NCI-H2029 treated with DMSO at 0.1 percent for 48 hours (cell line): ENCODE measurements around the gene ADCY5.

Experiments
- DNase-seq: peaks from one replicate; lab custom pipeline; 2025; lab: John Stamatoyannopoulos, UW

ADCY5 gene

DNA sequence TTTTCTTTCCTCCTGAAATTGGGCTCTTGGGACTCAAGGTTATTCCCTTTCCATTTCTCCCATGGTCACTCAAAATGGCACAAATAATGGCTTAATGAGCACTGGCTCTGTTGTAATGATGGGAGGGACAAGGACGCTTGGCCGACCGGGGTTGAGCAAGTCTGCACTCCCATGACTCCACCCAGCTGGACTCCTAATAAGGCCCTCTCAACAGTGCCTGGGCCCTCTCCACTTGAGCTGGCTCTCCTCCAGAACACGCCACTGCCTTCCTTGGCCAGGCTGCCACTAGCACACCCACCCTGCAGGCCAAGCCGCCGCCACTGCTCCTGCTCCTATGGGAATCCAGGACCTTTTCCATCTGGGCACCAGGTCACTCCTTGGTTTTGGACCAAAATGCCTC, 42.3 kb downstream of the ADCY5 start:
- DNase-seq = peak; percentile 87

DNA sequence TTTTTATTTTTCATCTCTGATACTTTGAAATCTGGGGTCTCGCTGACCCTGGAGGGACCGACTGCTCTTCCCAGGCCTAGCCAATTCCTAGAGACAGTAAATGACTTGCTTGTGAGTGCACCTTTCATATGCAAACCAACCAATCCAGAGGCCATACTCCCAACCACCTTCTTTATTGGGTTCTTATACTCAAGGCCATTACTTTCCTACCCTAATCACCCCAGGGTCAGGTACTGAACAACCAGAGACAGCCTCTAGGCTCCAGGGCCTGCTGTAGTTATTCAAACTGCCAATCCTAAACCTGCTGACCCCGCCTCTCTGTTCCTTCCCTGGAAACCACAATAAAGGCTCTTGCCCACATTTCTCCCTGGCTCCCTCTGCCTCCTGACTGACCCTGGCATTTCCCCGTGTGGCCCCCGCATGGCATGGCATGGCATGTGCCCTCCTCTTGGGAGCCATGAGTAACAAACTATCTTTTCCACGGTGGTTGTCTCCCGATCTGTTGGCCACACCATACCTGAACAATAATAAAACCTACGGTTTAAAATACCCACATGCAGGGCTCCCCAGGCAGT, 42.9 kb downstream of the ADCY5 start:
- DNase-seq = no peak

DNA sequence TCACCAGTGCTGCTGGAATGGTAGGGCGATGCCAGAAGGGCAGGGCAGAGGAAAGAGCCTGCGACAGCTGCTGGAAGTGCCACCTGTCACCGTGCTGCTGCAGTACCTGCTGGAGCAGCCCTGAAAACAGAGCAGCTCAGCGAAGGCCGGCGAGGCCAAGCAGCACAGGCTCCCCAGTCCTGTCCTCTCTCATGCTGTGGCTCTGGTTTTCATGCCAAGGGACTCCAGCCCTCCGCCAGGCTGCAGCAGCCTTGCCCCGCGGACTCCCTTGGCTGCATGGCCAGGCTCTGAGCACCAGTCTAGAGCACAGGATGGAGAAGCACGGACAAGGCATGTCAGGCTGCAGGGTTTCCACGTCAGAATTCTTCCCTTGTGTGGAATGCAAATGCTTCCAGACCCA, 43.9 kb downstream of the ADCY5 start:
- no peak for DNase-seq

DNA sequence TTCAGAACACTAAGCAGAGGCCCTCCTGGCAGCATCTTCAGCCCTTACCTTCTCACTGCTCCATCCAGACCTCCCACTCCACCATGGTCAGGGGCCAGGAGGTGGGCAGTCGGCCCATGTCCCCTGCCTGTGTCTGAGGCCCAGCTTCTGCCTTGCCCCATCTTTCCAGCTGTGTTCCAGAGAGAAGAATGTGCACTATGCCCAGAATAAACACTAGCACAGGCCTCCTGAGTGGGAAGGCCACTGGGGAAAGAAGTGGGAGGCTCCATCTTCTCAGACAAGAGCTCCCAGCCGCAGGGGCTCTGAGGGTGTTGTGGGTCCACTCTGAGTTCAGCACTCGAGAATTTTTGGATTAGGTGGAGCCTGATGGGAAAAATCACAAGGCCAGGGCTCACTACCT, 44.5 kb downstream of the ADCY5 start:
- DNase-seq = no peak

DNA sequence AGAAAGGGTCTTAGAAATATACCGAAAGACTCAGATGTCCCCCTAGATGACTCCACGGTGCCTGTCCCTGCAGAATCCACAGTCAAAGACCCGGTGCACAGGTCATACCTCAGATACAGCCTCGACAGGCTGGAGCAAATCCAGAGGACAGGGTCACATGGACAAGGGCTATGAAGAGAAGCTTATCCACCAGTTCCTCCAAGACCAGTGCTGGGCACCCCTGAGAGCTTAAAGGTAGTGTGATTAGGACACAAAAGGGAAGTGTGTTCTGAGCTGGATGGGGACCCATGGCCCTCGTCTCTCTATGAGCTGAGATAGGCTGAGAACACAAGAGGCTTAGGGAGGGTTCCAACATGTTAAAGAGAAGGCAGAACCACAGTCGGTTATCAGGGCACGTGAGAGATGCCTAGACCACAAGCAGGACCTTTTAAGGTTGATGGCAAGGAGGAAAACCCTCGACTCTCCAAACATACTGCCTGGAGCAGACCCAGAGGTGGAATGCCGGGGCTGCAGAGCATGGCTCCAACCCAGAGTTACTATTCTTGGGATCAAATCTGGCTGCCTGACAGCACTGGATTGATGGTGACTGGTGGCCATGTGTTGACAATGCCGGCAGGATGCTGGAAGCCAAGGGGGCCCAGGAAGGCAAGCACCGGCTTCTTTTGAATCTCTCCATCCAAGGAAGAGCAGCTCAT, 46.9 kb downstream of the ADCY5 start:
- DNase-seq = no peak

DNA sequence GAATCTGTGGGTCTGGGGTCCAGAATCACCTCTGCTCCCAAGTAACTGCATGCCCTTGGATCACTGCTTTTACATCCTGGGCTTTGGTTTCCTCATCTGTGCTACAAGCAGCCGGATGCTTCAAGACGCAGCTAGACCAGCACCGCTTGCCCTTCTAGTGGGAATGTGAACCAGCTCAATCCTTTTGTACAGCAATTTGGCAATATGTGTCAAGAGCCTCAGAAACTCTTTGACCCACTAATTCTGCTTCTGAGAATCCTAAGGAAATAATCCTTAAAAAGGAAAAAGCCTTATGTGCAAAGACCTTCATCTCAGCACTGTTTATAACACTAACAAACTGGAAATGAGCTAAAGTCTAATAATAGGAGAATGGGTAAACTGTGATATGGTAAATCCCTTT, 48.7 kb downstream of the ADCY5 start:
- DNase-seq = no peak

DNA sequence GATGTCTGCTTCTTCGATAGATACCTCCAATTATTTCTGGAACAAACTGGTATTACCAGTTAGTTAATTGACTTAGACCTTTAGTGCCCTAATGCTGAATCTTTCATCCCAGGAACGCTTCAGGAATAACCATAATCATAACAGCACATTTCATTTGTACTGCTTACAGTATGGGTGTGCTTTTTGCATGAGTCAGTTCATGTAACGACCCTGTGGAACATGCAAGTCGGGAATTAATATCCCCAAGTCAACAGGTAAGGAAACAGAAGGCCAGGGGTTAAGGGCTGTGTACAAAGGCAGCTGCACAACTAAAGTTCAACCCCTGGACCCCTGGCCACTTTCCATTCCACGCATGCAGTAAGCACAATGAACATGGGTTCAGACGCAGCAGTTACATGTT, 49.2 kb downstream of the ADCY5 start:
- DNase-seq = no peak

DNA sequence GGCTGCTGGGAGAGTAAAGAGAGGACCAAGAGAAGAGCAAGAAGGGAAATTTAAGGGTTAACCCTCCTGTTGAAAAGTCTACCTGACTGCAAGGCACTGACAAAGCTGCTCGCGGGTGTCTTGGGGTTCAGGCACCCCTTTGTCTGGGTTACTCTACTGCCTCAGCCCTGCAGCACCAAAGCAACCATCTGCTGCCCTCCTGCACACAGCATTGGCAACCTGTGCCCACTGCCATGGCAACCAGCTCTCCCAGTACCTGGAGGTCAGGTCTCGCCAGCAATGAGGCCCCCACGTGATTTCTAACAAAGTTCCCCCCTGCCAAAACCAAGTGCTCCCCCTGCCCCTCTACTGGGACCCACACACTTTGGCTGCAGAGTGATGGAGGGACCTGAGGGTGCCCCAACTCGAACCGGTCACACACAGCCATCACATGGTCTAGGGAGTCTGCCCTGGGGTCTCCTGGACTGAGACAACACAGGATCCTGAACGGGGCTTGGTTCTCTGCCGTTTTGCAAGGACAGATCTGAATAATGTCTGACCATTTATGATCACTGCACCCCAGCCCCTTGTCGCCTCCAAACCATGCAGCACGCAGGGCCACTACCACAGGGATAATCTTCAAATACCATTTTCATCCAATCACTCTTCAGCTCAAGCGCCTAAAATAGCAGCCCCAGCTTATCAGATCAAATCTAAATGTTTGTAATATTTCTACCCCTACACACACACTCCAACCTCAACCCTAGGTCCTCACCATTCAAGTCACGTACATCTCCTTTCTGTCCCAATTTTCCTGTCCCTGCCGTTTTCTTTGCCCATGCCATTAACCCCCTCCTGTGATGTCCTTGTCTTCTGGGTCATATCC, 50.7 kb downstream of the ADCY5 start:
- DNase-seq = no peak

DNA sequence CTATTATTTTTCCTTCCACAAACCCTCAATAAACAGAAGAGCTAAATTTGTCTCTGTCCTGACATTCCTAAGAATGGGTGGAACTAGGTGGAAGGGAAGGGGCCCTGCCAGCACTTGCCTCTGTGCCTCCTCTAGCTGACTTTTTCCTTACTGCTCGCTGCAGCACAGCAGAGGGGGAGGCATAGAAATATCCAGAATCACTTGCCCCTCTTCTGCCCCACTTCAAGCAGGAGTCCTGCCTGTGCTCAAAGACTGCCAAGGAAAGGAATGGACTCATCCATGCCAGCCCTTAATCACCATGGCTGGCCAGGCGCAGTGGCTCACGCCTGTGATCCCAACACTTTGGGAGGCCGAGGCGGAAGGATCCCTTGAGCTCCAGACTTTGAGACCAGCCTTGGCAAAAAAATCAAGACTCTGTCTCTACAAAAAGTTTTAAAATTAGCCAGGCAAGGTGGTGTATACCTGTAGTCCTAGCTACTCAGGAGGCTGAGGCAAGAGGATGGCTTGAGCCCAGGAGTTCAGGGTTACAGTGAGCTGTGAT, 51.8 kb downstream of the ADCY5 start:
- no peak for DNase-seq

DNA sequence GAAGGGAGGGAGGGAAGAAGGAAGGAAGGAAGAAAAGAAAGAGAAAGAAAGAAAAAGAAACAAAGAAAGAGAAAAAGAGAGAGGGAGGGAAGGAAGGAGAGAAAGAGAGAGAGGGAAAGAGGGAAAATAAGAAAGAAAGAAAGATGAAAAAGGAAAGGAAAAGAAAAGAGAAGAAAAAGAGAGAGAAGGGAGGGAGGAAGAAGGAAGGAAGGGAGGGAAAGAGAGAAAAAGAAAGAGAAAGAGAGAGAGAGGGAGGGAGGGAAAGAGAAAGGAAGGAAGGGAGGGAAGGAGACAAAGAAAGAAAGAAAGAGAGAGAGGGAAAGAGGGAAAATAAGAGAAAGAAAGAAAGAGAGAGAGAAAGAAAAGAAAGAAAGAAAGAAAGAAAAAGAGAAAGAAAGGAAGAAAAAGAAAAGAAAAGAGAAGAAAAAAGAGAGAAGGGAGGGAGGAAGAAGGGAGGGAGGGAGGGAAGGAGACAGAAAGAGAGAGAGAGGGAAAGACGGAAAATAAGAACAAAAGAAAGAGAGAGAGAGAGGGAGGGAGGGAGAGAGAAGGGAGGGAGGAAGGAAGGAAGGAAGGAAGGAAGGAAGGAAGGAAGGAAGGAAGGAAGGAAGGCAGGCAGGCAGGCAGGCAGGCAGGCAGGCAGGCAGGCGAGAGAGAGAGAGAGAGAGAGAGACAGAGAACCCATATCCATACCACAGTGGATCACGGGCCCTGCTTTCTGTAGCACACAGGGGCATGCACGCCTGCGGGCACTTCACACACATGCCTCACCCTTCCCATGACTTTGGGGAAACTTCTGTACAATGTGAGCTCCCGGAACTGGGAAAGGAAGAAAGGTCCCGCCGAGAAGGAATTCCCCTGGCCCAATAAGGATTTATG, 52.5 kb downstream of the ADCY5 start:
- DNase-seq = no peak

DNA sequence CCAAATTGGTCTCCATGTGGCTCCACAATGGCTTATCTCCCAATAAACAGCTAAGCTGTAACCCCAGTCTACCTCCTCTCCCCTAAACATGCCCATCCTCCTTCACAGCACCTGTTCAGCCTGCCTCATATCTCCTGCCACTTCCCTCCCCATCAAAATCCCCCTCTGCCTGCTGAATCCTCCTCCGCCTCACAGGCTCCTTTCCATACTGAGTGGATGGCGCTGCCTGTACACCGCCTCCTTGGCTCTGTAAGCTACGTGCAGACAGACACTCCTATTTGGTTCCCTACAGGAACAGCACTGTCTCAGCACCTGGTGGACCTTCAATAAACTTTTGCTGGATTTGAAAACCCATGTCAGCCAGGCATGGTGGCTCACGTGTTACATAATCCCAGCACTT, 53.7 kb downstream of the ADCY5 start:
- DNase-seq = no peak

DNA sequence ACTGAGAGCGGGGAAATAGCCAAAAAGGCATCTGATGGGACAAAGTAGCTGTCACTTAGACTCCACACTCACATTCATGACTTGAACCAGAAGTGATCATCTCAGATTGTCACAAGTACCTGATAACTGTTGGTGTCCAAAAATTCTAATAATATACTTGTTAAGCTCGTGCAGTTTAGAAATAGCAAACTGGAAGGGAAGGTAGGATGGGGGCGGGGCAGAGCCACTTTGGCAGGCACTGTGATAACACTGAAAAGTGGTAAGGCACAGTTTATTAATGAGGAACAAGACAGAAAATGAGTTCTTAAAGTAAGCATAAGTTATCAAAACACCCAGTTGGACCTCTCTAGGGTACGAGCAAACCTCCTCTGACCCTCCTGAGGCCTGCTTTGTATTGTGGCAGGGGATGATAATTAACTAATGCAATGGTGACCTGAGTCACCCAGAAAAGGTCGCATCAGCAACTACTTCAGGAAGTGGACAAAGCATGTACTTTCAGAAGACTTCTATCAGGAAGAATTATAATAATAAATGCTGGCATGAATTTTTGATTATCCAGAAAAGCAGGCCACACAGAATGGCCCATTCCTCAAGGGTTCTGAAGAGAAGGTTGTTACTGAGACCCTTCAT, 54.4 kb downstream of the ADCY5 start:
- no peak for DNase-seq

DNA sequence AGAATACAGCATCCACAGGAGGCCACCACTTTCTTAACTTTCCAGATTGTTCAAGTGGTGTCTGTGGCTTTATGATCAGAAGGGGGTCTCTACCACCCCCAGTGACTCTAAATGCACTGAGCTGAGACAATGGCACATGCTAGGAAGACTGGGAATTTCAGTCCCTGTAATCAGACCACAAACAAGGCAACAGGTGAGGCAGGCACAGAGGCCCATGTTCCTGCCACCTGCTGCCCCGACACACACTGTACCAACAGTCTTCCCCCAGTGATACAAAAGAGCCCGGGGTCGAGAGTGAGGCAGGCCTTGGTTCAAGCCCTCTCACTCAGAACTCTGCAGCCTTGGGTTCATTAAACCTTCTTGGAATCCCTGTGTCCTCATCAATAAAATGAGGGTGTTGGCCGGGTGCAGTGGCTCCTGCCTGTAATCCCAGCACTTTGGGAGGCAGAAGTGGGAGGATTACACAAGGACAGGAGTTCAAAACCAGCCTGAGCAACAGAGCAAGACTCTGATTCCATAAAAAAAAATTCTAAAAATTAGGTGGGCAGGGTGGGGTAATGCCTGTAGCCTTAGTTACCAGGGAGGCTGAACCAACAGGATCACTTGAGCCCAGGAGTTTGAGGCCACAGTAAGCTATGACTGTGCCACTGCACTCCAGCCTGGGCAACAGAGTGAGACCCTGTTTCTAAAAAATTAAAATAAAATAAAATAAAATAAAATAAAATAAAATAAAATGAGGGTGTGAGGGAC, 55.8 kb downstream of the ADCY5 start:
- no peak for DNase-seq

DNA sequence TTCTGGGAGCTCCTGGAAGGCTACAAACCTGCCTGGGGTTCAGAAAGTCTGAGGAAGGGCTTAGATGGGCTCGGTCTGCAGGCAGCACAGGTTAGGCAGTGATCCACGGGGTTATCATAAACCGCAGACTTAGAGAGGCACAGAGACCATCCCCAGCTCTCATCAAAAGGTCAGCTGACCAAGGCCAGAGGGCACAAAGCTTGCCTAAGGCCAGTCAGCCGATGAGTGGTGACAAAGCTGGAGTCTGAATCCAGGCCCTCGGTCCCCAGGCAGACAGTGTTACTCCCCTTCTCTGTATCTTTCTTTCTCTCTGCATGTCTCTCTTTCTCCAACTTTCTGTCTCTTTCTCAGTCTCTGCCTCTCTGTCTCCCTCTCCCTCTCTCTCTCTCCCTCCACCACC, 56.5 kb downstream of the ADCY5 start:
- no peak for DNase-seq

DNA sequence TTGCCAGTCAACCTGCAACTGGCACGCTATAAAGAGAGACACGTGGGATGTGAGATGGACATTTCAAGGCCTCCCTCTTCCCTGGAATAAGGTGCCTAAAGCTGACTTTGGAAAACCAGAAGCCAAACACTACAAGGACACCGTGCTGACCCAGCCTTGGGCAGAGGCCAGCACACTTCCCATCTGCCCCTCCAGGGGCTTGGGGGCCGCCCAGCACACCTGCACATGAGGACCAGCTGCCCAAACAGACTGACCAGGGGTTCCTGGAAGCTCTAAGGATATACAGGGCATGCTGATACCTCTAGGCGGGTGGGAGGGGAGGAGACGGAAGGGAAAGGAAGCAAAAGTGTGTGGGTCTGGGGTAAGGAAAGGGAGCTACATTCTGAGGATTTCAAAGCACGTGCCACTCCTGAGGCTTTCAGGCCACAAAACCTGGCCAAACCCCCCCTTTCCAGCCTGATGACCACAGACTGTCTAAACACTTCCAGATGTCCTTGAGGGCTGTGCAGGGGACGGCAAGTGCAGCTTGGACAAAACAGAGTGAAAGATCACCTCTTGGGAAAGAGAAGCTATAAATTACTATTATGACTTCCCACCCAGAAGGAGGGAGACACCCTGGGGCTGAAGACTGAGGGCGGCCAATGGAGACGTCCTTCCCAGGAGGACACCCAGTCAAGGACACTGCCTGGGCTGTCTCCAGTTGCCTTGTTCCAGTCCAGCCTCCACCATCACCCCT, 57.9 kb downstream of the ADCY5 start:
- peak; percentile 64 for DNase-seq

DNA sequence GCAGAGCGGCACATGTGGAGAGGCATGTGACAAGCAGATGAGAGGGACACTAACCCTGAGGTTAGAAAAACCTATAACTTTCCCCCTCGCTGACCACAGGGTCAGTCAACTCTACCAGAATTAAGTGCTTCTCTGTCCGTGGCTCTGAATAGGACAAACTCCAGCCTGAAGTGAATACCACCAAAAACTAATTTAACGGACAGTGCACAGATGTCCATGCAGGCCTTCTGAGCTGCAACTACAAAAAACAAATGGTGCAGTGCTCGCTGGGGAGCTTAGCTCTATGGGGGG, 59.3 kb downstream of the ADCY5 start:
- no peak for DNase-seq

DNA sequence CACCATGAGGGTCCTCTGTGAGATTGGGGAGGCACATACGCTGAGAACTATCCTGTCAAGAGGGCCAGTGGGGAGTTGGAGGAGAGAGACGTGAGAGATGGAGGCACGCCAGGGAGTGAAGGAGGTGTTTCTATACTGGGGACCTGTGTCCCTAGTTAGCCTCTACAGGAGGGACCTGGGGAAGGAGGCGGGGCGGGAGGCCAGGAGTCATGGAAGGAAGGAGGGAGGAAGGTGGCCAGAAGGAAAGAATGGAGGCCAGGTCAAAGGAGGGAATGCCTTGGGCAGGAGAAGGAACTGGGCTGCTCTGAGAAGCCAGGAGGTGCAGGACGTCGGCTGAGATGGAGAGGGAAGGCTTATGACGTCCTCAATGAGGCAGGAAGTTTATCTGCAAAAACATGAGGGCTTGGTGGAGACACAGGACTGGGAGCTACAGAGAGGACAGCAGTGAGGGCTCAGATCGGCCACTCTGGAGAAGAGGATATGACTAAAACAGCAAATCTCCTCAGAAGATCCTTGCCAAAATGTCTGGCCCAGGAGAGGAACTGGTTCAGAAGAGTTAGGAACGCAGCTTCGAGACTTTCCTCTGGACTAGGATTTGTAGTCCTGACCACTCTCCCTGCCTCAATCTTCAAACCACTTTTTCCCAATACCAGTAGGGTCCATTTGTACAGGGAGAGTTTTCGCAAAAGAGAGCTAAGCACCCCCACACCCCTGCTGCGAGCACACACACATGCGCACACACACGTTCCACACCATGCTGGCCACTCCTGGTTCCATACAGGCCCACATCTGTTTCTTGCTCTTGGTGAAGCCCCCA, 59.9 kb downstream of the ADCY5 start:
- DNase-seq = no peak

DNA sequence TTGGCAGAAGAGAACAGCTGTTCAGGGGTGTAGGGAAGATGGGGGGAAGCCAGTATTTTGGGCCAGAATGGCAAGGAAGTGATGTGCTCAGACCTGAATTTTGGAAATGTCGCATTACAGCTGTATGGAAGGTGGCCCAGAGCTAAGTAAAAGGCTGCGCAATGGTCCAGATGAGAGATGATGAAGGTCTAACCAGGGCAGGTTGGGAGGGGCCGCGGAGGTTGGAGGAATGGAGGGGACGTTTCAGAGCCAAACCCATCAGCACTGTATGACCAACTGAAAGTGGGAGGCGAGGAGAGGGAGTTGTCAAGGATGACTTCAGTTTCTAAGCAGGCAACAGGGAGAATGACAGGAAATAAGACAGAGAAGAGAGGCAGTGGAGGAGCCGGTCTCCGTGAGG, 60.8 kb downstream of the ADCY5 start:
- no peak for DNase-seq

DNA sequence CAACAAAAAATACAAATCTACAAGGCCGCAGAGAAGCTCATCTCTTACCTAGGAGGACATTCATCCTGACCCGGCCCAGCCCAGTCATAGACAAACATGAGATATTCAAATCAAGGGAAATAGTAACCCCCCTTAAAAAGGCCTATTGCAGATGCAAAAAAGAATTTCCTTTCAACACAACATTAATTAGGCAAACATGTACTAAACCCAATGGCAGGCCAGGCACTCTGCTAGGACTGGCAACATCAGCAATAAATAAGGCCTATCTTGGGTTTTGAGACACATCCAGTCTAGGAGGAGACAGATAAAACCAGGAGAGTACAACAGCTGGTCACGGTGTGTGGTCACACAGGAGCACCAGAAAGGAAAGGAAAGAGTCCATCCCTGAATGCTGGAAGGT, 61.4 kb downstream of the ADCY5 start:
- DNase-seq = no peak
